Stimulated activated CD8-positive, alpha-beta memory T cell treated with anti-CD3 and anti-CD28 coated beads, Interleukin-15, amount 100 ng/mL, for 4 hours (primary cell): ENCODE measurements around the gene FADD.

Experiments used
- DNase-seq, 2 donors: peaks; one replicate each; pipeline ENCODE4 v3.0.0-alpha.2; 2020; ENCODE audit warnings: low read depth in 2 of 2

FADD gene

DNA sequence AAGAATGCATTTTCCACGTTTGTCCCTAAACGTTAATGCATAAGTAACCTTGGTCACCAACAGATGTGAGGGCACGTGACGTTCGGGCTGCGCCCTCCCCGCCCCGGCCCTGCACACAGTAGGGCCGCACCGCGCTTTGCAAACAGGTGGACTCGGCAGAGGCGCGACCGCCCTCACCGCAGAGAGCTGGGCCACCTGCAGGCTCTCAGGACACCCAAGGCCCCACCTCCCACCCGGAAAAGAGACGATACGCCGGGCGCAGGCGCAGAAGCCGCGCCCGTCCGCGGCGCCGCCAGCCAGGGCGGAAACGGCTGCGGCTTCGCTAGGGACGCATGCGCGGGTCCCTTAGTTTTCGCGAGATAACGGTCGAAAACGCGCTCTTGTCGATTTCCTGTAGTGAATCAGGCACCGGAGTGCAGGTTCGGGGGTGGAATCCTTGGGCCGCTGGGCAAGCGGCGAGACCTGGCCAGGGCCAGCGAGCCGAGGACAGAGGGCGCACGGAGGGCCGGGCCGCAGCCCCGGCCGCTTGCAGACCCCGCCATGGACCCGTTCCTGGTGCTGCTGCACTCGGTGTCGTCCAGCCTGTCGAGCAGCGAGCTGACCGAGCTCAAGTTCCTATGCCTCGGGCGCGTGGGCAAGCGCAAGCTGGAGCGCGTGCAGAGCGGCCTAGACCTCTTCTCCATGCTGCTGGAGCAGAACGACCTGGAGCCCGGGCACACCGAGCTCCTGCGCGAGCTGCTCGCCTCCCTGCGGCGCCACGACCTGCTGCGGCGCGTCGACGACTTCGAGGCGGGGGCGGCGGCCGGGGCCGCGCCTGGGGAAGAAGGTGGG is at the start of gene FADD:
TSS of gene FADD (plus strand) at position 377 of the 831 bp plus-strand sequence. CDS start at position 541, 164 bp downstream.
- DNase-seq, result peak; percentile 81 to 82

DNA sequence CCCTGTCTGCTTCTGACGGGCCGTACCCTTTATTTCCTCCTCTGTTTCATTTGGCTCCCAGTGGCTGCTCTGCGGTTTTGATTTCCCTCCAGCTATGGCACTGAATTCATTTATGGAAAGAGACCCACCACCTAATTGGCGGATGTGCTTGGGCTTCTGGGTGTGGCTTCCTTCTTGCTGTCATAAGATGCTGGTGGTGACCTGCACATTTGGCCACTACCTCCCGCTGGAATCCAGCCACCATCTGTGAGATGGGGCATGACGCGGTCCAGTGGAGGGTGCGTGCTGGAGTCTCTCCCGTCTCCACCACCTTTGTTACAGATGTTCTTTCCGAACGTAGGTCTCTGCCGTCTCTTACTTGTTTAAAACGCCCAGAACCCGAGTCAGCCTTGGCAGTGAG is 47.7 kb upstream of the FADD start:
- DNase-seq, result no peak

DNA sequence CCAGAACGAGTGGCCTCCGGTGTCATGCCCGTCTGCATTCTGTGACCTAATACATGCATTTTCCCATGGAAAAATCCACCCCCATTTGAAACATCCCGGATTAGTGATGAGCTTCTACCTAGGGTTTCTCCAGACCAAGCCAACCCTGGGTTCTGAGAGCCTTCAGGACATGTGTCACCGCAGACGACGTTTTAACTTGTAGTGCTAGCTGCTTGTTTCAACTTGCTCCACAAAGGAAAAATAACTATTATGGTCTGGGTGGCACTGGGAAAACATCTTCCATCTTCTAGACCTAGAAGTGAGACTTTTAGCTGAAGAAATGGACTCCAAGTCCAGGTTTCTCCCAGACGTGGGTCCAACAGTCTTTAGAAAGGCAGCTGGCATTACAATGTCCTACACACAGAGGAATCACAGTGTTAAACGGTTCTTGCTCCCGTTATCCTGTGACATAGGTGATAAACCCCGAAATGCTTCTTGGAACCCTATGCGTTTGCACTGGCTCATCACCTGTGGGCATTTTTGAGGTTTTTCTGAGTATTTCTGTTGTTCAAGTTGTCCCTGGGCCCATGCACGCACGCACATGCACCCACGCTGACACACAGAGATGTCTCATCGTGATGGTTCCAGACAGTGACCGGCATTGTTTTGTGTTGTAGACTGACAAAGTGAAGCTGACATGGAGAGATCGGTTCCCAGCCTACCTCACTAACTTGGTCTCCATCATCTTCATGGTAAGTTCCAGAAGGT is 46.6 kb upstream of the FADD start:
- DNase-seq, result no peak

DNA sequence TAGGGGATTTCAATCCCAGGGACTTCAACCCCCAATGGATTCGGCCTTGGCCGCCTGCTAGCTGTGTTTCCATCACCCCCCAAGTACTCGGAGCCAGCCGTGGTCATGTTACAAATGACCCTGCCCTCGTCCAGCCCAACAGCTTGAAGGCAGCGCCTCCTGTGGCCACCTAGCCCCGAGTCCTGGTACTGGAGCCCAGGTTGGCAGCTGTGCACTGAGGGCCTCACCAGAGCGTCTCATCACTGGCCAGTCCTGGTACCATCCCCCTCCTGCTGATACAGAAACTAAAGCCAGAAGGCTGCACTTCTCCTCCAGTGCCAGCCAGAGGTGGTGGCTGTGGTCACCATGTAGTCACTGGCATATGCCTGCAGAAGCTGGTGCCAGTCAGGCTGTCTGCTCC is 44.9 kb upstream of the FADD start:
- DNase-seq, result no peak

- DNase-seq, result no peak
Observed at GRCh38 chr11:70158757-70159389, 44.2 kb upstream of the FADD start.

GRCh38 chr11:70159627-70160570 is 43.2 kb upstream of the FADD start:
- DNase-seq, result no peak

DNA sequence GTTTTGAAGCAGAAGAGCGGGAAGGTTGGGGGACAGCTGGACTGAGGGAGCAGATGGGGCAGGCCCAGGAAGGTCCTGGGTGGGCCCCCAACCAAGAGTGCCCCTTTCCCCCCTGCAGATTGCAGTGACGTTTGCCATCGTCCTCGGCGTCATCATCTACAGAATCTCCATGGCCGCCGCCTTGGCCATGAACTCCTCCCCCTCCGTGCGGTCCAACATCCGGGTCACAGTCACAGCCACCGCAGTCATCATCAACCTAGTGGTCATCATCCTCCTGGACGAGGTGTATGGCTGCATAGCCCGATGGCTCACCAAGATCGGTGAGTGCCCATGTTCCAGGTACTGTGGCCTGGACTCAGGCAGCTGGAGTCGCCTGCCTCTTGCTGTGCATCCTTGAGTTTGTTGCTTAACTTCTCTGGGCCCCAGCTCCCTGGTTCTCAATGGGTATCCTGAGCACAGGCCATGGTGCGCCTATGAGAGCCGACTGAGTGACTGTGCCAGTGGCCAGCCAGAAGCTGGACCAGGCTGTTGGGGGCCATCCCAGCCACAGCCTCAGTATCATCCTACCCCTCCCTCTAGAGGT is 42.0 kb upstream of the FADD start:
- no peak for DNase-seq

DNA sequence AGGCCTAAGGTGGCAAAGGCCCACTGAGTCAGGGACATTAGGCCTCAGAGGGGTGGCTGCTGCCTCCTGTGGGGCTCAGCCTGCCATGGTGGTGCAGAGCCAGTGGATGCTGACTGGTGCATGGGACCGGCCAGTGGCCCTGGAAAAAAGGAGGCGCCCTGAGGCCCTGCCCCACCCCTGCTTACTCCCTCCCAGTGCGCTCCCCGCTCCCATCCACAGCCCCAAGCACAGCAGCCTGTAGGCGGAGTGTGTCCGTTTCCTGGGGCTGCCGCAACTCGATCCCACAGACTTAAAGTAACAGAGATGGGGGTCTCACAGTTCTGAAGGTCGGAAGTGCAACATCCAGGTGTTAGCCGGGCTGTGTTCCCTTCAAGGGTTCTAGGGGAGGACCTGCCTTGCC is 38.4 kb upstream of the FADD start:
- DNase-seq, result no peak

DNA sequence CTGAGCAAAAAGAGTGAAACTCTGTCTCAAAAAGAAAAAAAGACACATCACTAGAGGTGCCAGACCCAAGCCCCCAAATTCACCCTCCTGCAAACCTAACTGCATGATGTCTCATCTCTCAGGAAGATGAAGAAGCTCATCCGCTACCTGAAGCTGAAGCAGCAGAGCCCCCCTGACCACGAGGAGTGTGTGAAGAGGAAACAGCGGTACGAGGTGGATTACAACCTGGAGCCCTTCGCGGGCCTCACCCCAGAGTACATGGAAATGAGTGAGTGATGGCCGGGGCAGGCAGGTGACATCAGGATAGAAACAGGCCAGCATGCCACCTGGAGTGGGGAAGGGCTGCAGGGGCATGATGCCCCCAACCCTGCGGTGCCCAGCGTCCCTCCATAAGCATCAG is 36.0 kb upstream of the FADD start:
- DNase-seq, result no peak

DNA sequence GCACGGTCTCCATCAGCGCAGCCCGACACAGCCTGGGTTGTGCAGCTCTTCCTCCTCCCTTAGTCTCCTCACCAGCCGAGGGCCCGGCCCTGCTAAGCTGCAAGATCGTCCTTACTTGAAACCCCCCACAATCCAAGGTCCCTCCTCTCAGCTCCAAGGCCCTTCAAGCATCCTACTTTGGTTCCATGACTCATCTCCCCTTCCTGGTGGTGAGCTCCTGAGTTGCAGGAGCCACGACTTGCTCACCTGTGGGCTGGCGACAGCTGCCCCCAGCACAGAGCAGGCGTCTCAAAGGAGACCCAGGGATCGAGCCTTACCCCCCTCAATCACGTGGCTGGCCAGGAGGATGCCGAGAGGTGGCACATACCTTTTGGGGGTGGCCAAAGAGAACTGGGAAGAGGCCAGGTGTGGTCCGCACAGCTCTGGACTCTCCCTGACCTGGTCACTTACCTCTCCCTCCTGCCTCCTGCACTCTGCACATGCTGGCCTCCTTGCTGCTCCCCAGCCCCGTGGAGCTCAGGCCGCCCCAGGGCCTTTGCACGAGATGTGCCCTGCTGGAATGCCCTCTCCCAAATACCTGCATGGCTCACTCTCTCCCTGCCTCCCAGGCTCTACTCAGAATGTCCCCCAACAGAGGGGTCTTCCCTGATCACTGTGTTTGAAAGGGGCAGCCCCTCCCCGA is 35.2 kb upstream of the FADD start:
- no peak for DNase-seq

DNA sequence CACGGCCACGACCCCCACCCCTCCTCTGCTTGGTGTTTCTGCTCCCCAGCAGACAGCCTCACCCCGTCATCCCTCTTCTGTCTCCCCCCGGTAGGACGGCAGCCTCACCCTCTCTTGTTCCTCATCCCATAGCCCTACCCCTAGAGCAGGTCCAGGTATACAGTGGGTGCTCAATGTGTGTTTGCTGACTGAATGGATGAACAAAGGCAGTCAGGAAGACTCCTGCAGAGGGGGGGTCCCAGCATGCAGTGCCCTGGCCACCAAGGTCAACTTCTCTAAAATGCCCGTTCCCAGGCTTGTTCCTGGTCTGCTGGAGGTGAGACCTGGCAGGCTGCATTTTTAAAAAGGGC is 34.7 kb upstream of the FADD start:
- no peak for DNase-seq

DNA sequence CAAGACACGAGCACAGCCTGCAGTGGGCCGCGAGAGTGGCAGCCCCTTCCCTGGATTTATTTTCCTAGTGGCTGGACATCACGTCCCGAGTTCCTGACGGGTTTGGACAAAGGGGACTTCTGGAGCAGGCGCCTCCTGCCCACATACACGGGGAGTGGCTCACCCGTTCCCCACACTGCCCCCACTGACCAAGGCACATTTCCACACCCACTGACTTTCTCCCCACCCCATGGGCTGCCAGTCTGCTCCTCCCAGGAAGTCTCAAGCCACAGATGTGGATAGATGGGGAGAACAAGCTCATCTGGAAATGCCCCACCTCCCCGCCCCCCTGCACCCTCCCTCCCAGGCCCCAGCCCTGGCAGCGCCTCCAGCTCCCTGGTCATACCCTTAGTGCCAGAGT is 34.0 kb upstream of the FADD start:
- no peak for DNase-seq

DNA sequence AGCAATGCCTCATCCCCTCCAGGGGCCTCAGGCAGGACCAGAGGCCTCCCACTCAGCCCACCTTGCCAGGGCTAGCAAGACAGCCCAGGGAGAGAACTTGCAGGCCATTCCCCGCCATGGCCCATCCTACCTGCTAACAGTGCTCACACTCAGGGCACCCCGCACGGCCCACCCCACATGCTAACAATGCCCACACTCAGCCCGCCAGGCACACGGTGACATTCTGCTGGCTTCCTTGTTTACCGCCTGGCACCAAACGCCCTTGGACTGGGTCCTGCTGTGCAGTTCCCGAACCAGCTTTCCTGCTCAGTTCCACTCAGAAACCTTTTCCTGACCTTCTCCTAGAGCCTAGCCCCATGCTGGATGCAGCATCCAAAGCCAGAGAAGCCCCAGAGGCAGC is 33.5 kb upstream of the FADD start:
- no peak for DNase-seq

DNA sequence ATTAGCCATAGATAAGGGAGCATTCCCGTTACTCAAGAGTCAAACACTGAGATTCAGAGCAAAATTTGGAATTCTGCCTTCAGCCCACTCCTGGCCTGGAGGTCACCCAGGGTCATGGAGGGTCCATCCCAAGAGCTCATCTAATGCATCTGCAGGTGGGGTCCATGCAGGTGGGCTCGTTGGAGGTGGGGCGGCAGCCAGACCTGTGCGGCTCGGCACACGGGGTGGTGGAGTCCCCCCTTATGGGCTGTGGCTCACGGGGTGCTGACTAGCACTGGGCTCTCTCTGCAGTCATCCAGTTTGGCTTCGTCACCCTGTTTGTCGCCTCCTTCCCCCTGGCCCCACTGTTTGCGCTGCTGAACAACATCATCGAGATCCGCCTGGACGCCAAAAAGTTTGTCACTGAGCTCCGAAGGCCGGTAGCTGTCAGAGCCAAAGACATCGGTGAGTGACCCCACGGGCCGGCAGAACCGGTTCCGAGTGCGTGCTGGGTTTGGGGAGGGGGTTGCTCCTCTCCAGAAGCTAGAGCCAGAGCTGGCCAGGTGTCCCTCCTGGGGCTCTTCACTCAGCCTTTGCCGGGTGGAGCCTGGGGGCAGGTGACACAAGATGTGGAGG is 32.4 kb upstream of the FADD start:
- DNase-seq, result no peak

- DNase-seq, result no peak
Observed at GRCh38 chr11:70173018-70173417, 30.1 kb upstream of the FADD start.

DNA sequence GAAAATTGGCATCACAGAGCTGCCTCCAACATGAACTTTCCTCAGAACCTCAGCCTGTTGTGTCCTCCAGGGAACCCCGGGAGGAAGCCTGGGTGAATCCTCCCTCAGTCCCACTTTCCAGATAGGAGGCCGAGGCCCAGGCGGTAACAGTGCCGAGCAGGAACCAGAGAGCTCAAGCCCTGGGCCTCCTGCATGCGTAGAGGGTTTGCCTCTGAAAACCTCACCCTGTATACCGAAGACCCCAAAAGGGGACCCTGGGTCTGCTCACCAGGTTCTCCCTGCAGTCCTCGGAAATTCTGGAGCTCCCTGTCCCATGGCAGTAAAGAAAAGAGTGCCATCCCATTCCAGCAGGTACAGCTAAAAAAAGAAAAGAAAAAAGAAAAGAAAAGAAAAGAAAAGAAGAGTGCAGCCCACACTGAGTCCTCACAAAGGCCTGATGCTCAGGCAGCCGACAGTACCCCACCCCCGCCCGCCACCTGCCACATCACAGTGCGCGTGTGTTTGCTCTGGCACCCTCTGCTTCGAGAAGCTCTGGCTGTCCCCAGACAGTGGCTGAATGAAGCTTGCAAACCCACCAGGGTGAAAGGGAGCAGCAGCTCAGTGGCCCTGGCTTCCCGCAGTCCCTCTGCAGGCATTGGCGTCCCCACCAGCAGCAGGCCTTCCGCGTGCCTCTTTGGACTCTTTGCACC is 28.4 kb upstream of the FADD start:
- DNase-seq, result no peak

DNA sequence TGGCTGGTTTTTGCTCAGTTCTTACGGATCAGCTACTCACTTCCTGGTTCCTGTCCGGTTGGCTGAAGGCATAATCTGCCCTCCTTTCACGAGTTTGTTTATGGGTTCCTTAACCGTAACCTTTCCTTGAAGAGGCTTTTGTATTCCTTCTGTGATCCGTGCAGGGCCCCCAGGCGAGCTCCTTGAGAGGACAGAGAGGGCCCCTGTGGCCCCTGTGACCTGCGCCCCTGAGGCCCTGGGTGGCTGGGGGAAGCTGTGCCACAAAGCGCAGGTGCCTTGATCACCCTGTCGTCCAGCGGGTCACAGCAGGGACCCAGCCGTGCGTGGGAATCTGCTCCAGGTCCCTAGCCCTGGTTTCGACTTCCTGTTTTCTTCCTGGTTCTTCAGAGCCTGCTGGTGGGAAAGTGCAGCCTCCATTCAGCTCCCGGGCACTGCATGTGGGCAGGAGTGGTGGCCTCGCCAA is 27.8 kb upstream of the FADD start:
- no peak for DNase-seq

DNA sequence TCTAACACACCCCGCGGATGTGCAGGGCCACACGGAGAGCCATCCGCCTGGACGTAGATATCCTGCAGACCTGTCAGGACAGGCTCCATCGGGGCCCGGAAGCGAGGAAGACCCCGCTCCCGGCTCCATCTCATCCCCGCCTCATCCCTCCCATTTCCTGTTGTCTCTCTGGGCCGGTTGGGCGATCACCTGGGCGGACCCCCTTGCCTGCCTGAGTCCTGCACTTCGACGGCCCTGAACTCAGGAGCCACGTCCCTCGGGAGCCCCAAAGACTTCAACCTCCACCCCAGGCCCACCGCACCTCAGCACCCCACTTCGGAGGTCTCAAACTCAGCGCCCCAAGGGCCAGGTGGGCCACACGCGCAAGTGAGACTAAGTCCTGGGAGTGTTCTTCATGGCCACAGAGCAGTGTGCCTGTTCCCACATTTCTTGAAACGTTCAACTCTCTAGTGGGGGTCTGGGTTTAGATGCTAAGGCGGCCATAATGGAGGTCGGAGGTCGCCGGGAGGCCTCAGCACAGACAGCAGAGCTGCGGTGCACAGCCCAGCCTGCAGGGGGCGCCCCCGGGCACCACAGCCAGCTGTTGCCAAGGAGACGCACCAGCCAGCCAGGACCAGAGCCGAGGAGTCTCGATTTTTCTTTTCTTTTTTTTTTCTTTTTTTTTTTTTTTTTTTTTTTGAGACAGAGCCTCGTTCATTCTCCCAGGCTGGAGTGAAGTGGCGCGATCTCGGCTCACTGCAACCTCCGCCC is 26.0 kb upstream of the FADD start:
- DNase-seq, result peak; percentile 4 to 11

DNA sequence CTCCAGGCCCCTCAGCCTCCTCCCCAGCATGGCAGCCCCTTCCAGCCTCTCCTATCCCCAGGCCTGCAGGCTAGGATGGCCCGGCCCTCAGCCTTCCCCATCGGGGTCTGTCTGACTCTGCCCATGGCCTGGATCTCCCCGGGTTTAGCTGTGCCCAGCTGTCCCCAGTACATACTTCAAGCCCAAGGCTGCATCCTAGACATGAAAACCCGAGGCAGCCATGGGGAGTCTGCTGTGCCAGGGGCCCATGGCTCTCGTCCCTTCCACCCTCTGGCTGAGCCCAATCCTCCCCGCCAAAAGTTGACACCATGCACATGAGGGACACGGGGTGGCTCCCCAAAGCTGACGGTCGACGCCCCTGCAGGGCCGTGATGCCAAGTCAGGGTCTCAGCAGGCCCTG is 22.2 kb upstream of the FADD start:
- no peak for DNase-seq
